ENCODE results near the gene OSBPL6. TPM values are rescaled to one million over a fixed set of nuclear protein-coding genes. Genes with fewer than 3 reads are reported as not detected.

Gene OSBPL6
- total RNA-seq, 1 experiment from 2014 or later, result 11.6 TPM

GRCh38 chr2:178330175-178331017 lies 136.1 kb downstream of the OSBPL6 start (continued):
- TF ChIP-seq ZBTB33 (IDR thresholded peaks at IDR 0.05; ENCODE audit: extremely low read depth, insufficient replicate concordance, low read length) (no peak), CBX3 (IDR thresholded peaks at IDR 0.05; ENCODE audit: low read depth) (no peak), POLR2A (IDR thresholded peaks at IDR 0.05; ENCODE audit: borderline replicate concordance, extremely low read depth, insufficient read depth, insufficient read length) (no peak), EZH2 (IDR thresholded peaks at IDR 0.05) (no peak), EZH2phosphoT487 (IDR thresholded peaks at IDR 0.05; ENCODE audit: borderline replicate concordance) (no peak)

GRCh38 chr2:178331474-178332432 lies 137.4 kb downstream of the OSBPL6 start:
- no peaks in the 10 kb centered on the region for H3K27me3 ChIP-seq (ENCODE audit: insufficient read depth, low read length)
- H3K9ac ChIP-seq (ENCODE audit: low read length), result no peak overlapping the region
- no peaks in the 10 kb centered on the region for H3K9me2 ChIP-seq (ENCODE audit: insufficient read depth)
- CTCF ChIA-PET, result interaction anchor here (0.8 kb wide), 1 partner anchor 220 kb away, joined by 3 read pairs; the partner anchor contains the start of gene RBM45
- no peak overlapping the region for H3K27ac ChIP-seq (ENCODE audit: low read depth, low read length)
- no peak for DNase-seq (ENCODE audit: low read depth, low spot score)
- BruUV-seq (replicated peaks), result no TSS peak
- no peaks in the 10 kb centered on the region for H3K9me3 ChIP-seq (ENCODE audit: control insufficient read depth in 1 of 2, insufficient read depth in 1 of 2, low read depth in 1 of 2, low read length in 2 of 2)
- ATAC-seq, result no peak
- no peaks in the 10 kb centered on the region for H3K36me3 ChIP-seq (ENCODE audit: control insufficient read depth in 1 of 2, insufficient read depth in 2 of 2, low read length in 2 of 2)
- H4K20me1 ChIP-seq (ENCODE audit: insufficient read depth), result no peaks in the 10 kb centered on the region
- intact Hi-C loops (cut with micrococcal nuclease), result no loop called here
- RAD21 ChIA-PET (ENCODE audit: low non-redundant PET in 1 of 2, low total read pairs in 2 of 2, uncharacterized antibody in 2 of 2, unreplicated experiment in 2 of 2), result no interaction called here
- POLR2A ChIA-PET, result no interaction called here
- H3K4me3 ChIP-seq (replicated peaks in 1 of 2; ENCODE audit: low read depth in 1 of 2, low read length in 2 of 2), result no peak overlapping the region
- H3K4me2 ChIP-seq (ENCODE audit: low read length), result no peak overlapping the region
- no peaks in the 10 kb centered on the region for H3K4me1 ChIP-seq (ENCODE audit: control insufficient read depth in 1 of 2, insufficient read depth in 2 of 2, low read length in 2 of 2)
- H2AFZ ChIP-seq (ENCODE audit: low read depth, low read length, poor library complexity, severe bottlenecking), result no peak overlapping the region
- no peaks in the 10 kb centered on the region for H3K79me2 ChIP-seq (ENCODE audit: insufficient read depth, low read length)
- TF ChIP-seq YY1 (IDR thresholded peaks at IDR 0.05; ENCODE audit: extremely low read depth, insufficient replicate concordance, low read depth, low read length) (no peak), CEBPB (IDR thresholded peaks at IDR 0.05; ENCODE audit: low read depth) (no peak), POLR2A (IDR thresholded peaks at IDR 0.05; ENCODE audit: borderline replicate concordance, extremely low read depth, insufficient read depth, insufficient read length) (no peak), SIN3A (IDR thresholded peaks at IDR 0.05; ENCODE audit: low read depth) (no peak), SP1 (IDR thresholded peaks at IDR 0.05; ENCODE audit: low read depth) (no peak), CTCF (IDR thresholded peaks at IDR 0.05 in 2 of 3, conservative IDR thresholded peaks at IDR 0.05 in 1 of 3; ENCODE audit: borderline replicate concordance in 1 of 3, insufficient read depth in 1 of 3, low read depth in 2 of 3, low read length in 2 of 3) (no peak), MAX (IDR thresholded peaks at IDR 0.05) (no peak), REST (IDR thresholded peaks at IDR 0.05; ENCODE audit: low read depth) (no peak), RAD21 (IDR thresholded peaks at IDR 0.05; ENCODE audit: low read depth) (no peak), POLR2AphosphoS5 (IDR thresholded peaks at IDR 0.05; ENCODE audit: low read depth, low read length) (no peak)

Measured in HCT116 (cell line).